Kidney epithelial cell (primary cell): ENCODE data around the gene BNIPL. TPM values are rescaled to one million over a fixed set of nuclear protein-coding genes. Genes with fewer than 3 reads are reported as not detected.
A peak's percentile ranks its signal among the peaks of the same experiment; 100 is the strongest.

Experiments used
- DNase-seq: peaks from one replicate; pipeline ENCODE4 v3.0.0-alpha.2; 2010; ENCODE audit warnings: low read depth
- H3K27me3 ChIP-seq: 2 replicates; pipeline ENCODE4 v1.6.0; 2011; ENCODE audit warnings: low read length; ENCODE audit not compliant: control insufficient read depth, insufficient read depth
- H3K36me3 ChIP-seq: 2 replicates; pipeline ENCODE4 v1.5.1; 2011; ENCODE audit warnings: low read length; ENCODE audit not compliant: control insufficient read depth, insufficient read depth
- H3K4me3 ChIP-seq: 2 replicates; pipeline ENCODE4 v1.5.1; 2011; ENCODE audit warnings: low read depth, mild to moderate bottlenecking, control low read depth, low read length
- CTCF ChIP-seq: IDR thresholded peaks from 2 replicates; pipeline ENCODE4 v1.5.1; 2011; ENCODE audit warnings: mild to moderate bottlenecking, moderate library complexity, low read length, control low read depth, inconsistent platforms; ENCODE audit not compliant: insufficient read depth, poor library complexity, severe bottlenecking
- total RNA-seq: library from RNA; depleted of rRNA; stranded (reverse); fragments of >200 nt; gene quantifications from 2 replicates; pipeline ENCODE4 v1.2.3, GENCODE V29; 2015

BNIPL gene
- total RNA-seq, 1 donor from 2014 or later, result 0.17 TPM

GRCh38 chr1:151060007-151060656 lies 23.7 kb downstream of the BNIPL start, which contains the start of gene MLLT11:
Gene MLLT11 (plus strand): TSS chr1:151060397. CDS start chr1:151067225, 6,828 bp downstream.
- H3K36me3 ChIP-seq, result peaks cover 3% of the 10 kb centered on the region
- no peak for DNase-seq
- peak within 1 kb of the TSS; percentile 73 for H3K4me3 ChIP-seq
- TF ChIP-seq CTCF, result no peak
- H3K27me3 ChIP-seq, result no peaks in the 10 kb centered on the region

GRCh38 chr1:151060657-151061421 lies 24.5 kb downstream of the BNIPL start:
- DNase-seq, result no peak
- no peak for TF ChIP-seq CTCF

GRCh38 chr1:151061704-151062103 lies 25.3 kb downstream of the BNIPL start:
- peak overlapping the region; percentile 73 for H3K4me3 ChIP-seq
- DNase-seq, result no peak

More at GRCh38 chr1:151060657-151061421, 24.5 kb downstream of the BNIPL start:
- H3K27me3 ChIP-seq, result no peaks in the 10 kb centered on the region
- no peaks in the 10 kb centered on the region for H3K36me3 ChIP-seq
- H3K4me3 ChIP-seq, result peak overlapping the region; percentile 73

GRCh38 chr1:151062741-151063371 lies 26.5 kb downstream of the BNIPL start:
- DNase-seq, result peak; percentile 69
- Histone ChIP-seq H3K36me3 (no peaks in the 10 kb centered on the region), H3K27me3 (no peaks in the 10 kb centered on the region), H3K4me3 (no peak overlapping the region)
- no peak for TF ChIP-seq CTCF

More at GRCh38 chr1:151061704-151062103, 25.3 kb downstream of the BNIPL start:
- TF ChIP-seq CTCF, result no peak
- Histone ChIP-seq H3K36me3 (no peaks in the 10 kb centered on the region), H3K27me3 (no peaks in the 10 kb centered on the region)

- no peak overlapping the region for H3K4me3 ChIP-seq
- no peaks in the 10 kb centered on the region for H3K36me3 ChIP-seq
- no peak for DNase-seq
- no peak for TF ChIP-seq CTCF
- no peaks in the 10 kb centered on the region for H3K27me3 ChIP-seq
Observed at GRCh38 chr1:151065089-151065645, 28.8 kb downstream of the BNIPL start.
